Stimulated activated CD8-positive, alpha-beta memory T cell treated with anti-CD3 and anti-CD28 coated beads, Interleukin-15, amount 100 ng/mL, for 48 hours (primary cell): ENCODE results near the gene STXBP6.

Experiments
- DNase-seq, 2 donors: peaks; one replicate each; pipeline ENCODE4 v3.0.0-alpha.2; 2020; ENCODE audit warnings: low read depth in 2 of 2

STXBP6 gene

DNA sequence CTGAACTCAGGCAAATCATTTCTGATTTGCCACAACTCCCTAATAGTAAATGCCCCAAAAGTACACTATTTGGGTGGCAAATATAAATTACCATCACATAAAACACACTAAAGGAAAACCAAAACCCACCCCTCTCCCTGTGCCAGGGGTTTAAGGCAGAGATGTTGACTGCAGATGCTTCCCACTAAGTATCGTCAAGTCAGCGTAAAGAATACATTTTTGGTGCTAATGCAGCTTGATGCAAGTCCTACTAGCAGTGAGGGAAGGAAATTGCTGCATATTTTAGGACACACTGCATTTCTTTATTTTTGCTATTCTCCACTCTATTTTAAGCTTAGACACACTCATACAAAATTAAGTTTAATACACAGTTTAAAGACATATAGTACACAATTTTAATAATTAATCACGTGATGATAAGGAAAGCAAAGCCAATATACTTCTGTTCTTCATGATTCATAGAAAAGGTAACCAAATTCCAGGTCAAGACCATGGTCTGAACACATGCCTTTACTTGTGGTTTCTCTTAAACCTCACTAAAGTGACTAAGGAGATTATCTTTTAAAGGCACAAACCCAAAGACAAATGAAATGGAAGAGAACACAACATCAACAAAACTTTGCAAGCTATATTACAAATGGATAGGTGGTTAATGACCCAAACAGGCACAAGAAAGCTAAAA is 162.2 kb downstream of the STXBP6 start:
- no peak for DNase-seq

DNA sequence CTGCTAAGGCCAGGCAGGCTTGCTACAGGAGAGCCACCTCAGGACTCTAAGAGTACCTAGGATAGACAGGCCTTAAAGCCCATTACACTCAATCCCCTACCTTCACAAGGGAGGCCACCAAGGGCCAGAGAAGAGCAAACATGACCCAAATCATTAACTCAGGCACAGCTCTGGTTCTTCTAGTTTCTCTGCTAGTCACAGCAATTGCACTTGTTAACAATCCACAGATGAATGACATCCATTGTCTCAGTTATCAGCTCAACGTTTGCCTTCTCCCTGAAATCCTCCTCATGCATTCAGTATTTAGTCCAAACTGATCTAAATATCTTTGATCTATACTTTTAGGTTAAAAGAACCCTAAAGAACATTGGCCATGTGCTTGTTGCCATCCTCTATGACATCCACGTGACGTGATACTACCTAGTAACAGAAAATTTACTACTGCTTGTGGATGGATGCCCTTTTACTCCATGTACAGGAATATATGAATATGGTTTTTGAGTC is 164.5 kb downstream of the STXBP6 start:
- DNase-seq: no peak

DNA sequence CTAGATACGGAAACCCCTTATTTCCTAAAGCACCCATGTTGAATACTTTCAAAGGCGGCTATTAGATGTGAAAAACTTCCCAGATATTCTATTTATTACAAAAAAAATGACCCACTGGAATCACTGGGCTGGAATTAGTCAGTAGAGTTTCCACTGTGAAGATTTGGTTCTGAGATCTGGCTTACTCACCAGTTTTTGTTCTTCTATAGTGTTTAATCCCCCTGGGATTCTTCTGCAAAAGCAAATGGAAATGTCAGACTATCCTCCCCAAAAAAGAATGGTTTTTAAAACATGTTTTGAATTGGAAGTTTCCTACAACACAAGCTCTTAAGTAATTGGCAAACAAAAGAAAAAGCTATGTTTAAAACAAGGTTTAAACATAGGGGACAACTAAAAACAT is 166.4 kb downstream of the STXBP6 start:
- no peak for DNase-seq

DNA sequence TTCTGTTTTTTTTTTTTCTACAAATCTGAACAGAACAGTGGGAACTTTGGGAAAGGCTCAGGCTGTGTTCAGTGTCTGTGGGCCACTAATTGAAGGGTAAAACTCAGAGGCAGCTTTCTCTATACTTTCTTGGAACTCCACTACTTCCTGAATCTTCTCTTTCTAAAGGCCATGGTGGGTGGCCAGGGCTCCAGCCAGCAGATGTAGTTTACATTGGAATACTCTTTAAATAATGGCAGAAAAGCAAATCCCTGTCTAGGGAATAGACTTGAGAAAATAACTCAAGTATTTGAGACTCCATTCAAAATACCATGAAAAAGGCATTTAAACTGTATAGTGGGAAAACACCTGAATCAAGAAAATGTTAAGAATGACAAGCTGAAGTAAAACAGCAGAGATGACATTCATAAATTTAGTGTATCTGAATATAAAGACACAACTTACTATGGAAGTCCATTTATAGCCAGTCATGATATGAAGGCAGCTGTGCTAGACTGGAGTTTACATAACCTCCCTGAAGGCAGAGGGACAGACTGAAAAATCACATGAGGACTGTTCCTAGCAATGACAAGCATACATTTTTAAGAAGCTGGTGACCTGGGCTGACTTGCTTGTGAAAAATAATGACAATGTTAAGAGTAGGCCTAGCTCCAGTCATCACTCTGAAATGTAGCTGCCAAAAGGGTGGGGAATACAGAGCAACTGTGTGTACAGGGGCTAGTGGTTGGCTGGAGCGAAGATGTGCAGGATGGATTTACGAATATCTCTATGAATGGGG is 168.6 kb downstream of the STXBP6 start:
- DNase-seq: no peak

DNA sequence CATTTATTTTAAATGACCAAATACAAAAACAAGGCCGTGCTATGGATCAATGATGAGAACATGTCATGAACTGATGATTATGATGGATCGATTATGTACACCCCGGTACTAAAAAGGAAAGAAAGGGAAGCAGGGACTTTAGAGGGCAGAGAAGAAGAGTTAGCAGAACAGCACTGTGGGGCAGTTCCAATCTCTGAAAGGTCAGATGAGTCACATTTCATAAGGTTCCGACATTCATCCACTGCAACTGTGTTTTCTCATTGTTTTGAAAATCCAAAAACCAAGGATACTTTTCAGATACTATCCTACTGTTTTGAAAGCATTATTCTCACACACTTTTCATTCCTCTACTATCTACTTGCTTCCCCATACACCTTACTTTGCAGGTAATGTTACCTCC is 169.3 kb downstream of the STXBP6 start:
- DNase-seq: no peak

DNA sequence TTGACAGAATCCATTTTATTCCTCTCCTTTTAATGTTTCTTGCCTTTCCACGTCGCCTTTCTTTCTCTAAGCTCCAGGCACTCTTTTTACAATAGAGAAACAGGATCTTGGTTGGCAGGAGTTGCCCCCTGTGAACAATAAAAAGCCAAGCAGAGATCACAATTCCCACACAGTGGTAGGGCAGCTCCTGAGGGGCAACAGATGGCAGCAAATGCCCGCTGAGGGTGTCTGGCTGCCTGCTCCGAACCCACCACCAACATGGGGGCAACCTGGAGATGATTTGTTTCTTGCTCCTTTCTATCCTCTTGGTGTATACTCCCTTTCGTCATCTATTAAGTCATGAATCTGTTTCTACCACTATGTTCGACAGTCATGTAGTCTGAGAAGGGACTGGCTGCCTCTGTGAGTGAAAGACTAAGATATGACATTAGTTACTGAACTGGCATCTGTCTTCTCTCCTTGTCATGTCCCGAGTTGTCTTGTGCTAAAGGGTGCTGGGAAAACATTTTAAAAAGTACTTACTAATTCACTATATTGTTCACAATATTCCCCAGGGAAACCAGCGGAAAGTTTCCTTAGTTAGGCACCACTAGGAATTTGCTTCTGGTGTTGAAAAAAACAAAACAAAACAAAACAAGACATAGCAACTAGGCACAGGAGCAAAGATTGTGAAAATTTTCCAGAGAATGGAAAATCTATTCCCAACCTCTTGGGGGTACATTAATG is 170.1 kb downstream of the STXBP6 start:
- DNase-seq: no peak

DNA sequence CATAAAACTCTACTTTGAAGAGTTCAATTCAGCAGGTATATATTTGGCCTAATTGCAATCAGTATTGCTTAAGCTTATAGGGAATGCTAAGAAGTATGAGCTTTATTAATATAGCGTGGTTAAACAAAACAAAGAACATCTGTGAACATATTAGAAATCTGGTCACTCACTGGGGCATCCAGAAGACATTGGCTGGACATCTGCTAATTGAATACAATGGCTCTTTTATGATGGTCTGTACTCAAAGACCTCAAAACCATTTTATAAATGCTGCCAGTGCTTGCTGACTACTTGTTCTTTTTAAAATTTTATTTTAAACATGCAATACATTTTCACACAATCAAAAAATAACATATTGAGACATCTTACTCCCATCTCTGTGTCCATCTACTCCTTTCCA is 173.0 kb downstream of the STXBP6 start:
- no peak for DNase-seq

DNA sequence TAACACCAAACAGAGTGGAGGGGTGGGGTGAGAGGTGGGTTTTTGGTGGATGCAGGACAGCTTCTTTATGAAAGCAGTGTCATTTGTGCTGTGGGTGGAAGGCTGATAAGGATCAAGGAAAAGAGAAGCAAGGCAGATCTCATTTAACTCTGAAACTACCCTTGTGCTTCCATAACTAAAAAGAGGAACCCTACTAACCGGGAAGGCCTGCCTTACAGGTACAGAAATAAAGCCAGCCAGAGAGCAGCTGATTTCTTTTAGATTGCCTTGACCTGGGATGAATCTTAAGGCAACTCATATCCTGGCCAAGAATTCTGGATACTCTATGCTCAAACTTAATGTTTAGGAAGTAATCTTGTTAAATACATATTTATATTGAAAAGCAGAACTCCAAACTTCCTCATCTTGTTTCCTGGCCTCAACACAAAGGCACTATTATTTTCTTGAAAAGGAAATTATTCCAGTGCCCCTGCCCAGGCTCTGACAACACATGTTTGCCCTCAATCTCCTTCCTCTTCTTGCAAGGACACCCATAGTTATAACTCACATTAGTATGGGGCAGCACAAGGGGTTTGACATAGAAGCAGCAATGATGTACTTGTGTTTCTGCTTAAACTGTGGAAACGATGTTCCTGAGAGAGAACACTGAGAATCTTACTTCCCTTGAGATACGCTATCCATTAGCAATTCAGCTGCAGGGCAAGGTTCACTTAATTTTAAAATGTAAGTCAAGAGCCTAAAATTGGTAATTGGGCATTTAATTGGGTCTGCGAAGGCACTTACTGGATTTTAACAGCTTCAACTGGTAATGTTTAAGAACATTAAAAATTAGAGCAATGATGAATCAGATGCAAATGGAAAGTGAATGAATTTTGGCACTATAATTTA is 173.7 kb downstream of the STXBP6 start:
- no peak for DNase-seq

DNA sequence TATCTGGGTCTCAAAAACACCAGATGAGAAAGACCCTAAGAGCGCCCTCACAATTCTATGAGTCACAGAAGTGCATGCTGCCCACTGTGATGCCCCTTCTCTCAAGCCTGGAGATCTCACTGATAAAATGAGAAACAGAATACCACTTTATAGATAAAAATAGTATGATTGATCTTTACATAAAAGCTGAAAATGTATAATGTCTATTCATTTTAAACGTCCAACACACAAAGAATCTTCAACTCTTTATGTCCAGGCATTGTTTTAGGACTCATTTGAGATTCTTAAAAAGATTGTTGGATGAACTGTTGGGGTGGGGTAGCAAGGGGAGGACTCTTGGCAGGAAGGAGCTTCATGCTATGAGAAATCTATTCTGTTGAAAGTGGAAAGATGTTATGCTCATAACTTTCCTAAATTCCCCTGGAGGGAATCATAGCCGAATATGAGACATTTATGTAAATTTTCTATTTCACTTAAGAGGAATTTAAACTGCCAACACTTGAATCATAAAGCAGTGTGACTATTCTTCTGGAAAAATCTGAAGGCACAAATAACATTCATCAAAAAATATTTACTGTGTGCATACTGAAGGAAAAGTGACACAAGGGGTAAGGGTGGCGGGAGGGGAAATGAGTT is 174.6 kb downstream of the STXBP6 start:
- no peak for DNase-seq

DNA sequence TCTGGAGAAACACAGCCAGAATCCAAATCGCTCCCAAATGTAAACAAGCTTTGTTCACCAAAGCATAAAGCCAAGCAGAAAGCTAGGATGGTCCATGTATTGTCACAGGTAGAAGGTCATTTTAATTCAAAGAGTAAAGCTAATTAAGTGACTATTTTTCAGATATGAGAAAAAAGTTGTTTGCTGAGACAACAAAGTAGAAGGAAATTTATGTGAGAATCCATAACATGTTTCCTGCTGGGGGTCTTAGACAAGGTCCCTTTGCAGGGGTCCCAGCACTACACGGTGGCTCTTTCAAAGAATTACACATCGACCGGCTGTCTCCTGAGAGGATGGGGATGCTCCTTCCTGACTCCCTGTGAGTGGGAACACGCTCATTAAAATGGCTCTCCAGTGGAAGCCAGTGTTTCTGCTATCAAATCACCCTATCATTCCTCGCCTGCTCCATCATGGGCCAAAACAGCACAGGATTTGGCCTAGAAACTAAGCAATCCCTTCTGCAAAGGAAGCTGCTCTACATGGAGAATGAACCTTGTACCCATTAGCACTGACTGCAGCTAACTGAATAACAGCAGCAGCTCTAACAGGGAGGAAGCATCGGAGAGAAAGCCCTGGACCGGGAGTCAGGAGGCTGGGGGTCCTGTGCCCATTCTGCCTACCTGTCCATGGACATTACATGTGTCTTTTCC is 175.3 kb downstream of the STXBP6 start:
- DNase-seq: no peak

DNA sequence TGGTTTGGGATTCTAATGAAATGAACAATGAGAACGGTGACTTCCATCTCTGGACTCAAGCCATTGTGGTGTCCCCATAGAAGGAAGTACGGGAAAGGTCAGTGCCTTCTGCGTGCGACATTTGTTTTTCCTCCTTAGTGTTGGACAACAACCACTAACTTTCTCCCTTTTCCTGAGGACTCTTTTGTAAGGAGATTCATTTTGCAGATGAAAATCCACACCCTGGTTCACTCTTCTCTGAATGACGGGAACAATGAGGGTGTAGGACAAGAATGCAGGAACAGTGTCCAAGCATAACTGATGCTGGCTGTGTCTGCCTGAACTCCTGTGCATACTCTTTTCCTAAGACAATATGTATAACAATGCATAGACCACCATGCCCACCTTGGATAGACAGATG is 176.4 kb downstream of the STXBP6 start:
- no peak for DNase-seq

DNA sequence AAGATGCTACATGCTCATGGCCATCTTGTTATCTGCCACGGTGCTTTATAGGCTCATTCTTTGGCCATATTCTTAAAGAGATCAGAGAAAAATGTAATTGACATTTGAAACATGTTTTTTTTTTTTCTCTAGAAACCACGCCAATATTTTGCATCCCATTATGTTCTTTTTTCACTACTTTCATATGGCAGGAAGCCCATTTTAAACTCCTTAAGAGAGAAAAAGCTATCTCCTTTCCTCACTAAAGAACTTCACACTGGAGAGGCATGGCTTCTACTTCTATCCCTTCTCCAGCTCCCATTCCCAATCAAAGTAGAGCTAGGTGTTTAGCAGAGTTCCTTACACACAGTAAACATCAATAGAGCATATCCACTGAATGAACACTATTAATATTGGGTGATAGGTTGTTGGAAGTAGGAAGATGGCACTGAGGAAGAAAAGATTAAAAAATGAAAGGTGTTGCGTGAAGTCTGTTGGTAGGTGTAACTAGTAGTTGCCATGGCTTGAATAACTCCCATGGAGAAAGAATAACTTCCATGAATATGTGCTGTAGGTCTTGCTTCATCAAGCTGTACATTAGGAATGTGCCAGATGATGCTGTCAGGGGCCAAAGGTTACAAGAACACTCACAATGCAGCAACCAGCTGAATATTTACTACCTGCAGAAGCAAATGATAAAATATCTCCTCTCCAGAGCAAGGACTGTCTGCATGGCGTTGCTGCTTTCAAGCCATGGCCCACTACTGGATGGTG is 178.8 kb downstream of the STXBP6 start:
- no peak for DNase-seq

DNA sequence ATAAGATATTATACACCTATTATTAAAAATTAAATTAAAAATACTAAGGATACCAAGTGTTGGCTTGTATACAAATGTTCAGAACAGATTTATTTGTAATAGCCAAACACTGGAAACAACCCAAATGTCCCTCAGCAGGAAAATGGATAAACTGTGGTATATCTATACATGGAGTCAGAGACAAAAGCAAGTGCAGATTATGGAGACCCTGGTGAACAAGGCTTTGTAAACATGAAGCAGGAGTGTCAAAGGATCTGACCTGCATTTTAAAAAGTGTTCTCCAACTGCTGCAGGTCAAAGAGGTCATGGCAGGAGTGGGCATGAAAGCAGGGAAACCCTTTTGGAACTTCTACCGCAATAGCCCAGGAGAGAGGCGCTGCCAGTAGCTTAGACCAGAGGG is 181.6 kb downstream of the STXBP6 start:
- no peak for DNase-seq

DNA sequence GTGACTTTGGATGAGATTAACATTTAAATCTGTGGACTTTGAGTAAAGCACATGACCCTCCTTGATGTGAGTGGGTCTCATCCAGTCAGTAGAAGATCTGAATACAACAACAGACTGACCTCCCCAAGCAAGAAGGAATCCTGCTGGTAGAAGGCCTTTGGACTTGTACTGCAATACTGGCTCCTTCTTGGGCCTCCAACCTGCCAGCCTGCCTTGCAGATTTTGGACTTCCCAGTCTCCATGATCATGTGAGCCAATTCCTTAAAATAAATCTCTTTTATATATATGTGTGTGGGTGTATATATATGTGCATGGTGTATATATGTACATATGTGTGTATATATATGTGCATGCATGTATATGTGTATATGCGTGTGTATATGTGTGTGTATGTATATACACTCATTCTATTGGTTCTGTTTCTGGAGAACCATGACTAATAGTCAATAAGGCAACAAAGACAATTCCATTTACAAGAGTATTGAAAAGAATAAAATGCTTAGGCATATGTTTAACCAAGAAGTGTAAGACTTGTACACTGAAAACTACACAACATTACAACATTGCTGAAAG is 183.8 kb downstream of the STXBP6 start:
- DNase-seq: no peak

DNA sequence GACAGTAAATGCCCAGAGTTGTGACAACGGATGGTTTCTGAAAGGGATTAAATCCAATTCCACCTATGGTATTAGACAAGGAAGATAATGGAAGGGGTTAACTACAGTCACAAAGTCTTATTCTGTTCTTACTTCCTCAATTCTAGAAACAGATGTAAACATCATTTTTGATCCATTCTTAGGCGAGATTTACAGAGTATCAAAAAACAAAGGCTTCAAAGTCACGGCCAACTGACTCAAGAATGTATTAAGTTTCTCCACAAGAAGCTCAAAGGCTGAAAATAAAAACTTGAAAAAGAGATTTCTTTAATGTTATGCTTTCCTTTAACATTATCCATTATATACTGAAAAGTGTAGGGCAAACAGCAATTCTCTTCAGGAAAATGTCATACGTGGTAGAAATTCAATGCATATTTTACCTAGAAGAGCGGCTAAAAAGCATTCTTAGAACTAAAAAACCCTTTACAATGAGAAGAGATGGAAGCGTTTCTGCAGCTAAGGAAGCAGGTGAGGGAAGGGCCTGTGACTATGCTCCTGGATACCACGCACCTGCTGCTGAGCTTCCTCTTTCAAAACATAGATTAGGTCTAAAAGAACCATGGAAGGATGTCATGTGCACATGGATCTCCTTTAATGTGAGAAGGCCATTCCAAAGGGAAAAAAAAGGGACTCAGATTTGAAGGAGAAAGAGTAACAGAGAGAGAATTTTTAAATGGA is 185.8 kb downstream of the STXBP6 start:
- DNase-seq: no peak

DNA sequence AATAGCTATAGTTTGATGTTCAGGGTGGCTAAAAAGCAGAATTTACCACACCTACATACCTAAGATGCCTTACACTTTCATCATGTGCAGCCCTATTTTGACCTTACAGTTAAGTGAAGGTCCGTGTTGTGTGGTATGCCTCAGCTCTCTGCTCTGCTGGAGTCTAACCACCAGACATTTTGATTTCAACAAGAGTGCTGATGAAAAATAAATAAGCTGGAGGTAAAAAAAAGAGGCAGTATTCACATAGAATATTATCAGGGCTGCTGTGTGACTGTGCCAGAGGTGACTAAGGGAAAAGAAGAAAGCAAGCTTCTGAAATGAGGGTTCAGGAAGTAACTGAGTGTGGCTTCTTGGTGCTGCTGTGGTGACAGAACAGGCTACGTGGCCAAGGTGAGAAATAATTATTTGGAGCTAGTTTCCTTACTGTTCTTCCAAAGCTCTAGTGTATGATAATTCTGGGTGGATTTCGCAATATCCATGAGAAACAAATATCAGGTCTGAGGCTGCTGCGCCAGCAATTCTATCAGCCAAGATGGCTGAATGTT is 188.8 kb downstream of the STXBP6 start:
- no peak for DNase-seq

DNA sequence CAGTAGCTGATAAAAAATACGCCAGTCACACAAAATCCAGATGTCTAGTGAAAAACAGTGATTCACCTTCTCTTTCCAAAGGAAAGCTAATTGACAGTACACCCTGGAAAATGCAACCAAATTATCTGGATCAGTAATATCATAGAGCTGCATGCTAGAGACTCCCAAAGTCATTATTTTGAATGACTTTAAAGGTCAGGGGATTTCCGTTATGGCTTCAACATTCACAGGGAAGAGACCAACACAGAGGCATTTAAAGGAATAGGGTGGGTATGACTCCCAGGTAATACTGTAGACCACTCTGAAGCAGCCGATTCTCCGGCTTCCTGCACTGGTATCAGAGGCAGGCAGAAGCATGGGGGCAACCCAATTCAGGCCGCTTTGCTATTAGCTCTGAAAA is 190.4 kb downstream of the STXBP6 start:
- no peak for DNase-seq

DNA sequence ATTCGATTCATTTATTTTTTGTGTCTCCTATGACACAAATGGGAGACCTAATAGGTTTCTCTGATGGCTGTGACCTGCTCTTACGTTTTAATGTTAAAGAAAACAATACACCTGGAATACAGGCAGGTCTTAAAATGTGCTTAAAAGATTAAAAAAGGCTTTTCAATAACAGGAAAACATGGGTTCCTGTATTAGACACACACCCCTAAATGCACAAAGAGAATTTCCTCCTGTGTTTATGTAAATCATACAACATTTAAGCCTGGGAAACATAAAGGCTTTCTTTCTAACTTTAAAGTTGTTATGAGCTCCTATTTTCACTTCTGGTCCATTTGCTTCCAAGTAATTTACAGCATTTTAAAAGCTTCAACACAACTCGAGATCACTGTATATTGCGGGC is 191.3 kb downstream of the STXBP6 start:
- DNase-seq: no peak

DNA sequence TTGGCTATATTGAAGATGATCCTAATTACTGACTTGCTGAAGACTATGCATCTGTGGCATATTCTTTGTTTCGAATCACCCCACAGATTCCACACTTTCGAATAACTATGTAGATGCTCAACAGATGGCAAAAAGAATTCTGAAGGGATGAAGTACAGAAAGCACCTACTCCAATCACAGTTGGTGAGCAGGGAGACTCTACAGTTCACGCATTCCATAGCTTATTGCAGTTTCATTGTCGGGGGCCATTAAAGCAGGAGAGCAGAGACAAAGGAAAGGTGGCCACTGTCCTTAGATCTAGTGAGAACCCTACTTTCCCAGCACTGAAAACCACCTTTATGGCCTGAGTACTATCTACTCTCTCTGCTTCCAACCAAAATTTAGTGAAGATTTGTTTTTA is 191.9 kb downstream of the STXBP6 start:
- no peak for DNase-seq
